ENCODE measurements around the gene DSCAML1.
A peak's percentile ranks its signal among the peaks of the same experiment; 100 is the strongest.

The DSCAML1 gene

DNA sequence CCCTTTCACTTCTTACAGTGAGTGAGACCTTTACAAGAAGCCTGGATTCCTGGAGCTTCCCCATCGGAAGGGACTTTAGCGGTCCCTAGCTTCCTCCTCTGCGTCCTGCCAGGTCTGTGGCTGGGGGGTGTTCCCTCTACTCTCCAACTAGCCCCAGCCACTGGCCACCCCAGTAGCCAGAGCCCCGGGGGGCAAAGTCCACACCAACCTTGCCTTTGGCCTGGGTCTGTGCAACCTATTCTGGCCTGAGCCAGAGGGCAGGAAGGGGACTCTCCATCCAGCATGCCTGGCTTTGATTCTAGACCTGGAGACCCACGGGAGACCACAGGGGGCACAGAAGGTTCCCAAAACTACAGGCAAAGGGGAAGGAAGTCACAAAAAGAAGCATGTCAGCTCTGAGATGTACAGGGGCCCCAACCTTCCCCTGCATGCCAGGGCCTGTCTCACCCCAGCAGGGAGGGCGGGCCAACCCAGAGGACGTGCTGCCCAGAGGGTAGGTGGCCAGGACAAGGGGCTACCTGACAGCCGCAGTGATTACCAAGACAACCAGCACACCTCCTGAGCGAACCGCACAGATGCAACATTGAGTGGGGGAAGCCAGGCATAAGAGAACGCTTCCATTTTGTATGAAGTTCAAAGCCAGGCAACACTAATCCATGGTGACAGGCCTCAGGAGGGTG, 52.4 kb downstream of the DSCAML1 start:
- CTCF ChIA-PET, result interaction anchor here (0.8 to 2.7 kb wide), 5 partner anchors 9 to 65 kb away, joined by 3 to 7 read pairs (median 3); no protein-coding TSS in a partner anchor
- POLR2A ChIA-PET, result no interaction called here
- WGBS (ENCODE audit: insufficient coverage), result 3% methylated on average over 4 of the region's 11 CpGs

DNA sequence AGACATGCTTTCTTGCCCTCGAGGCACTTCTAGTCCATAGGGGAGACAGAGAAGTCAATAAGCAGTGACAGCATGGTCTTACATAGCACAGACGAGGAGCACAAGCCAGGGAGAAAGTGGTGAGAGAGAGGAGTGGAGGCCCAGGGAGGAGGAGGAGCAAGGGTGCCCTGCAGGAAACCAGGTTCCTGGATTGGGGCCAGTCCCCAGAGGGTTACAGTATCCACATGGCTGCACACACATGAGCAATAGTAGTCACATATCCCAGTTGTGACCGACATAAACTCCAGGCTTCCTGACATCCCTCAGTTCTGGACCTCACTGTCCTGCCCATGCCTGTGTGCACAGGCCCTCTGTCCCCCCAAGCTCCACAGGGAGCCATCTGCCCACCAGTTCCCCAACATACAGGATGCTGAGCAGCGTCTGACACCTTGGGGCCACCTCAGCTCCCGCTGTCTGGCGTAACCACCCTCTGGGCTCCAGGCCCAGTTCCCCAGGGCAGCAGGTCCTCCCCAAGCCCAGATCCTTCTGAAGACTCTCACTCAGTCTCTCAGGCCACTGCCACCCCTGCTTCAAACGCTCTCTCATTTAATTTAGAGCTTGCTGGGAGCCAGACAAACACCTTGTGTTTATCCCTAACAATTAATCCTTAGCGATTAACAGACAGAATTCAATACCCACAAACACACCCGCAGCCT, 53.7 kb downstream of the DSCAML1 start:
- CTCF ChIA-PET, result interaction anchor here (1.3 to 2.7 kb wide), 4 partner anchors 8 to 36 kb away, joined by 3 to 7 read pairs (median 4); no protein-coding TSS in a partner anchor
- H3K27me3 ChIP-seq (replicated peaks in 2 of 5; ENCODE audit: control insufficient read depth in 4 of 5, insufficient read depth in 5 of 5, low read length in 4 of 5), result peaks cover 0 to 2% (median 0%) of the 10 kb centered on the region in 5 experiments
- H3K27ac ChIP-seq (ENCODE audit: insufficient read depth in 1 of 2, low read depth in 1 of 2, low read length in 2 of 2, poor library complexity in 1 of 2, severe bottlenecking in 2 of 2), result no peak overlapping the region
- peaks cover 2 to 33% (median 30%) of the 10 kb centered on the region in 4 experiments for H3K4me1 ChIP-seq (ENCODE audit: control extremely low read depth in 1 of 4, control insufficient read depth in 4 of 4, insufficient read depth in 4 of 4, low read length in 3 of 4)
- no peaks in the 10 kb centered on the region for H3K36me3 ChIP-seq (ENCODE audit: control insufficient read depth in 4 of 4, insufficient read depth in 4 of 4, low read length in 3 of 4)
- peaks cover 0 to 2% (median 0%) of the 10 kb centered on the region in 5 experiments for H3K9me3 ChIP-seq (ENCODE audit: control extremely low read depth in 1 of 5, control insufficient read depth in 4 of 5, insufficient read depth in 2 of 5, low read depth in 1 of 5, low read length in 4 of 5)
- WGBS (ENCODE audit: insufficient coverage), result 20% methylated on average over 7 of the region's 9 CpGs
- peak; percentile 36 to 83 (median 81) for DNase-seq
- POLR2A ChIA-PET, result interaction anchor here (0.9 kb wide), 1 partner anchor 9 kb away, joined by 3 read pairs; no protein-coding TSS in a partner anchor
- H3K4me3 ChIP-seq (ENCODE audit: control insufficient read depth in 1 of 7, extremely low read depth in 1 of 7, insufficient read depth in 4 of 7, low read depth in 2 of 7, low read length in 6 of 7), result no peak overlapping the region

More for the DNA sequence above, 52.4 kb downstream of the DSCAML1 start:
- peaks cover 2 to 33% (median 30%) of the 10 kb centered on the region in 4 experiments for H3K4me1 ChIP-seq (ENCODE audit: control extremely low read depth in 1 of 4, control insufficient read depth in 4 of 4, insufficient read depth in 4 of 4, low read length in 3 of 4)
- H3K9me3 ChIP-seq (ENCODE audit: control extremely low read depth in 1 of 5, control insufficient read depth in 4 of 5, insufficient read depth in 2 of 5, low read depth in 1 of 5, low read length in 4 of 5), result peaks cover 0 to 2% (median 0%) of the 10 kb centered on the region in 5 experiments
- peak; percentile 22 to 66 (median 65) for DNase-seq
- H3K27me3 ChIP-seq (replicated peaks in 2 of 5; ENCODE audit: control insufficient read depth in 4 of 5, insufficient read depth in 5 of 5, low read length in 4 of 5), result peaks cover 0 to 2% (median 0%) of the 10 kb centered on the region in 5 experiments
- H3K27ac ChIP-seq (ENCODE audit: insufficient read depth in 1 of 2, low read depth in 1 of 2, low read length in 2 of 2, poor library complexity in 1 of 2, severe bottlenecking in 2 of 2), result no peak overlapping the region
- H3K36me3 ChIP-seq (ENCODE audit: control insufficient read depth in 4 of 4, insufficient read depth in 4 of 4, low read length in 3 of 4), result no peaks in the 10 kb centered on the region
- H3K4me3 ChIP-seq (ENCODE audit: control insufficient read depth in 1 of 7, extremely low read depth in 1 of 7, insufficient read depth in 4 of 7, low read depth in 2 of 7, low read length in 6 of 7), result no peak overlapping the region

DNA sequence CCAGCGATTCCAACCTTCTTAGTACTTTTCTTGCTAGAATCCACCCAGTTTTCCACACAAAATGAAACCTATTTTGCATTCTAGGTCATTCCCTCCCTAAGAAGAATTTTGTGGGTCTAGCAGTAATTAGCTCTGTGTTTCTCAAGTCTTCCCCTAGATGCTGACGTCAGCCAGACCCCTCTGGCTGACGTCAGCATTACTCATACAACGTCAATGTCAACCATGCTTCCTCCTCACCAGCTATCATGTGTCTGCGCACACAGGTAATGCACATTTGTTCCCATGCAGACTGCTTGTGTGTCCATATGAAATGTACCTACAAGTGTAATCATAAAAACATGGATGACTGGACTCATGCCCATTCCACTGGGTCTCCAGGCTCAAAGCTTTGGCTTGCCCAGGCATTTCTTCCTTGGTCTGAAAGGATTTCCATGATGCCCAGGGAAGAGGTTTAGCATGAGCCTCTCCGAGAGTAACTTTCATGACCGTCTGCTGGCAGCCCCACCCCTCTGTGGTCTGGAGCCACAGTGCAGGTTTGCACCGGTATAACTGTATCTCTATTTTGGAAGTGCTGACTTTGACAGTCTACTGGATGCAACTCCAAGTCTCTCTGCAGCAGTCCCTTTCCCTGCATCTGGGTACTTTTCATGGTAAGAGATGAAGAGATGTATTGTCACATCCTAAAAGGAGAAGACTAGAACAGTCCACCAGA, 58.6 kb downstream of the DSCAML1 start:
- no peak overlapping the region for H3K27ac ChIP-seq (ENCODE audit: insufficient read depth in 1 of 2, low read depth in 1 of 2, low read length in 2 of 2, poor library complexity in 1 of 2, severe bottlenecking in 2 of 2)
- CTCF ChIA-PET, result interaction anchor here (1.2 kb wide), 1 partner anchor 53 kb away, joined by 3 read pairs; no protein-coding TSS in a partner anchor

DNA sequence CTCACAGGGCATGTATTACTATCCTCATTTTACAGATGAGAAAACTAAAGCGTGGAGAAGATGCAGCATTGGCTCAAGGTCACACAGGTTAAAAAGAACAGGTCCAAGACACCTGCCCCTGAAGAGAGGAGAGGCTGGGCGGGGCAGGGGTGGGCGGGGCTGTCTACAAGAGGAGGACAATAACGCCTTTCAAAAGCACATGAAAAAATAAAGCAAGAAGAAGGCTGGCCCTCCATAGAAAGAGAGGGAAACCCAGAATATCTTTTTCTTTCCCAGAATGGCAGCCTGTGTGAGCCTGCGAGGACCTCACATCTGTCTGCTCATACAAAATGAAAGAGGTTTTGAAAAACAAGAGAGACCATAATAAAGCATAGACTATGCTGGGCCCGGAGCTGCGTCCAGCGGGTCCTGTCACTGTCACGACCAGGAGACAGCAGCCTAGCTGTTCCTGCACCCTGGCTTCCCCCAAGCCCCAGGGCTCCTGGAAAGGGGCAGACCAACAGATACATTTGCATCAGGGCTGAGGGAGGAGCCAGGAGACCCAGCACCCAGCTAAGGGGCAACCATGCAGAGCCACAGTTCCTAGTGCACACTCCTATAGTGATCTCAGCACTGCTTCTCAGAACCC, 61.6 kb downstream of the DSCAML1 start:
- peaks cover 0 to 2% (median 0%) of the 10 kb centered on the region in 5 experiments for H3K27me3 ChIP-seq (replicated peaks in 2 of 5; ENCODE audit: control insufficient read depth in 4 of 5, insufficient read depth in 5 of 5, low read length in 4 of 5)
- peaks cover 3 to 29% (median 24%) of the 10 kb centered on the region in 4 experiments for H3K4me1 ChIP-seq (ENCODE audit: control extremely low read depth in 1 of 4, control insufficient read depth in 4 of 4, insufficient read depth in 4 of 4, low read length in 3 of 4)
- CTCF ChIA-PET, result interaction anchor here (1.2 to 1.6 kb wide), 3 partner anchors 9 to 84 kb away, joined by 3 to 7 read pairs (median 3); no protein-coding TSS in a partner anchor
- H3K9me3 ChIP-seq (ENCODE audit: control extremely low read depth in 1 of 5, control insufficient read depth in 4 of 5, insufficient read depth in 2 of 5, low read depth in 1 of 5, low read length in 4 of 5), result no peaks in the 10 kb centered on the region
- no peak for DNase-seq
- POLR2A ChIA-PET, result interaction anchor here (0.5 kb wide), 1 partner anchor 57 kb away, joined by 3 read pairs; no protein-coding TSS in a partner anchor
- no peaks in the 10 kb centered on the region for H3K36me3 ChIP-seq (ENCODE audit: control insufficient read depth in 4 of 4, insufficient read depth in 4 of 4, low read length in 3 of 4)
- H3K27ac ChIP-seq (ENCODE audit: insufficient read depth in 1 of 2, low read depth in 1 of 2, low read length in 2 of 2, poor library complexity in 1 of 2, severe bottlenecking in 2 of 2), result no peak overlapping the region
- no peak overlapping the region for H3K4me3 ChIP-seq (ENCODE audit: control insufficient read depth in 1 of 7, extremely low read depth in 1 of 7, insufficient read depth in 4 of 7, low read depth in 2 of 7, low read length in 6 of 7)
- 98% methylated on average over 7 of the region's 9 CpGs for WGBS (ENCODE audit: insufficient coverage)

More for the DNA sequence above, 58.6 kb downstream of the DSCAML1 start:
- Histone ChIP-seq H3K9me3 (ENCODE audit: control extremely low read depth in 1 of 5, control insufficient read depth in 4 of 5, insufficient read depth in 2 of 5, low read depth in 1 of 5, low read length in 4 of 5) (peaks cover 0 to 2% (median 0%) of the 10 kb centered on the region in 5 experiments), H3K27me3 (replicated peaks in 2 of 5; ENCODE audit: control insufficient read depth in 4 of 5, insufficient read depth in 5 of 5, low read length in 4 of 5) (peaks cover 0 to 2% (median 0%) of the 10 kb centered on the region in 5 experiments), H3K4me1 (ENCODE audit: control extremely low read depth in 1 of 4, control insufficient read depth in 4 of 4, insufficient read depth in 4 of 4, low read length in 3 of 4) (peaks cover 3 to 31% (median 29%) of the 10 kb centered on the region in 4 experiments), H3K4me3 (ENCODE audit: control insufficient read depth in 1 of 7, extremely low read depth in 1 of 7, insufficient read depth in 4 of 7, low read depth in 2 of 7, low read length in 6 of 7) (no peak overlapping the region), H3K36me3 (ENCODE audit: control insufficient read depth in 4 of 4, insufficient read depth in 4 of 4, low read length in 3 of 4) (no peaks in the 10 kb centered on the region)
- POLR2A ChIA-PET, result no interaction called here
- WGBS (ENCODE audit: insufficient coverage), result 78% methylated on average over 7 of the region's 8 CpGs
- no peak for DNase-seq

DNA sequence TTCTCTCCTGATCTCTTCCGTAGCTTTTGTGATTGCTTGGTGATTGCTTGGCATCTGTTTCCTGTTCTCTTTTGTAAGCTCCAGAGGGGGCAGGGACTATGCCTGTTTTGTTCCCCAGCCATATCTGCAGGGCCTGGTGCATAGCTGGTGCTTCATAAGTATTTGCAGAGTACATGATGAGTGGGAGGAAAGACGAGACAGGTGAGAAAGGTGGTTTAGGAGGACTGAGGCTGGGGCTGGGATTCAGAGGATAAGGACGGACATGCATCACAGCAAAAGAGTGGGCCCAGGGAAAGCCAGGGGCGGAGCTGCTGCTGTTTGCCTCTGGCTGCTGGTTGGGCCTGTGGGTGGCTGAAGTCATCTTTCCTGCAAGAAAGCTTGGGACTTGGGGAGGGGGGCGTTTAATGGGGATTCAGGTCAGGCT, 62.4 kb downstream of the DSCAML1 start:
- H3K27ac ChIP-seq (ENCODE audit: insufficient read depth in 1 of 2, low read depth in 1 of 2, low read length in 2 of 2, poor library complexity in 1 of 2, severe bottlenecking in 2 of 2), result no peak overlapping the region
- ChIA-PET POLR2A (interaction anchor here (1.1 kb wide), 1 partner anchor 9 kb away, joined by 3 read pairs; no protein-coding TSS in a partner anchor), CTCF (interaction anchor here (1.0 to 1.6 kb wide), 4 partner anchors 10 to 84 kb away, joined by 3 to 7 read pairs (median 4); no protein-coding TSS in a partner anchor)
- H3K4me3 ChIP-seq (ENCODE audit: control insufficient read depth in 1 of 7, extremely low read depth in 1 of 7, insufficient read depth in 4 of 7, low read depth in 2 of 7, low read length in 6 of 7), result peak overlapping the region in 2 of 7 experiments; percentile 28 to 43
- no peaks in the 10 kb centered on the region for H3K27me3 ChIP-seq (replicated peaks in 2 of 5; ENCODE audit: control insufficient read depth in 4 of 5, insufficient read depth in 5 of 5, low read length in 4 of 5)
- no peaks in the 10 kb centered on the region for H3K9me3 ChIP-seq (ENCODE audit: control extremely low read depth in 1 of 5, control insufficient read depth in 4 of 5, insufficient read depth in 2 of 5, low read depth in 1 of 5, low read length in 4 of 5)
- no peaks in the 10 kb centered on the region for H3K36me3 ChIP-seq (ENCODE audit: control insufficient read depth in 4 of 4, insufficient read depth in 4 of 4, low read length in 3 of 4)
- DNase-seq, result peak; percentile 39 to 89 (median 87)
- peaks cover 3 to 29% (median 24%) of the 10 kb centered on the region in 4 experiments for H3K4me1 ChIP-seq (ENCODE audit: control extremely low read depth in 1 of 4, control insufficient read depth in 4 of 4, insufficient read depth in 4 of 4, low read length in 3 of 4)
- WGBS (ENCODE audit: insufficient coverage), result 18% methylated on average over 5 of the region's 5 CpGs

DNA sequence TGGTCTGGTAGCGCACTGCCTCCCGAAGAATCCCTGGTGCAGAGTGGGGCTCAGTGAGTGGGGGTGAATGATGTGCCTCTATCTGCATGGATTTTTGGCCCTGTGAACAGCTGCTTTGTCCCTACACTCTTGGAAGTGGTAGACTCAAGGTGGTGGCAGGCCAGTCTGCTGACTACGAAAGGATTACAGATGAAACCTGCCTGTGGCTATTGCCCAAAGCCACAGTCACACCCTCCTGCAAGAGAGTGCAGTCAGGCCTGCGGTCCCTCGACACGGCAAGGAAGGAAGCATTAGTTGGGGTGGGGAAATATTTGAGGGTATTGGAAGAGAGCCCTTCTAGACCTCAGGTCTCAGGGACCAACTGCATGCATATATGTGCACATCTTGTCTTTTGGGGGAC, 63.7 kb downstream of the DSCAML1 start:
- H3K27me3 ChIP-seq (replicated peaks in 2 of 5; ENCODE audit: control insufficient read depth in 4 of 5, insufficient read depth in 5 of 5, low read length in 4 of 5), result no peaks in the 10 kb centered on the region
- DNase-seq, result peak in 2 of 3 donors; percentile 74 to 76
- H3K36me3 ChIP-seq (ENCODE audit: control insufficient read depth in 4 of 4, insufficient read depth in 4 of 4, low read length in 3 of 4), result no peaks in the 10 kb centered on the region
- peaks cover 3 to 29% (median 24%) of the 10 kb centered on the region in 4 experiments for H3K4me1 ChIP-seq (ENCODE audit: control extremely low read depth in 1 of 4, control insufficient read depth in 4 of 4, insufficient read depth in 4 of 4, low read length in 3 of 4)
- H3K9me3 ChIP-seq (ENCODE audit: control extremely low read depth in 1 of 5, control insufficient read depth in 4 of 5, insufficient read depth in 2 of 5, low read depth in 1 of 5, low read length in 4 of 5), result no peaks in the 10 kb centered on the region
- no peak overlapping the region for H3K27ac ChIP-seq (ENCODE audit: insufficient read depth in 1 of 2, low read depth in 1 of 2, low read length in 2 of 2, poor library complexity in 1 of 2, severe bottlenecking in 2 of 2)
- H3K4me3 ChIP-seq (ENCODE audit: control insufficient read depth in 1 of 7, extremely low read depth in 1 of 7, insufficient read depth in 4 of 7, low read depth in 2 of 7, low read length in 6 of 7), result no peak overlapping the region
- 73% methylated on average over 3 of the region's 6 CpGs for WGBS (ENCODE audit: insufficient coverage)
- POLR2A ChIA-PET, result no interaction called here
- CTCF ChIA-PET, result no interaction called here

All from common myeloid progenitor, CD34-positive (primary cell).